Loucy (cell line): ENCODE data around the gene OPRM1.

ENCODE experiments used
- CTCF ChIP-seq: fragments of 200-600 bp; sonication (generic); conservative IDR thresholded peaks from 2 replicates; pipeline ENCODE4 v1.5.1; 2014; ENCODE audit warnings: mild to moderate bottlenecking, antibody characterized with exemption, low read length
- EZH2phosphoT487 ChIP-seq: fragments of 200-600 bp; IDR thresholded peaks from 2 replicates; pipeline ENCODE4 v1.6.1; 2018; ENCODE audit warnings: antibody characterized with exemption, mild to moderate bottlenecking, moderate library complexity, borderline replicate concordance

- TF ChIP-seq CTCF (no peak), EZH2phosphoT487 (no peak)
Observed at GRCh38 chr6:154012852-154013251, 26.2 kb upstream of the OPRM1 start.
